ENCODE results near the gene ATP6V0A1.

ATP6V0A1 gene

GRCh38 chr17:42512246-42512645, 53.6 kb downstream of the ATP6V0A1 start:
- TF ChIP-seq TCF4 (CRISPR knock-in tag; IDR thresholded peaks at IDR 0.05; ENCODE audit: borderline replicate concordance) (no peak), CREB5 (CRISPR knock-in tag; IDR thresholded peaks at IDR 0.05; ENCODE audit: low read depth) (no peak), ZNF8 (CRISPR knock-in tag; IDR thresholded peaks at IDR 0.05) (no peak), POU6F1 (CRISPR knock-in tag; IDR thresholded peaks at IDR 0.05; ENCODE audit: borderline replicate concordance, low read depth) (no peak), PPARA (CRISPR knock-in tag; IDR thresholded peaks at IDR 0.05; ENCODE audit: borderline replicate concordance) (no peak), RARB (CRISPR knock-in tag; IDR thresholded peaks at IDR 0.05) (no peak), ZNF565 (CRISPR knock-in tag; conservative IDR thresholded peaks at IDR 0.05; ENCODE audit: low read depth) (no peak), ISL1 (CRISPR knock-in tag; IDR thresholded peaks at IDR 0.05) (no peak), ZFP30 (CRISPR knock-in tag; IDR thresholded peaks at IDR 0.05) (no peak), ZNF70 (CRISPR knock-in tag; IDR thresholded peaks at IDR 0.05) (no peak), ARNTL (CRISPR knock-in tag; IDR thresholded peaks at IDR 0.05; ENCODE audit: borderline replicate concordance, low read depth) (no peak), TSHZ2 (CRISPR knock-in tag; IDR thresholded peaks at IDR 0.05) (no peak), CSRNP3 (CRISPR knock-in tag; IDR thresholded peaks at IDR 0.05) (no peak), CSDC2 (CRISPR knock-in tag; IDR thresholded peaks at IDR 0.05) (no peak), PATZ1 (CRISPR knock-in tag; IDR thresholded peaks at IDR 0.05; ENCODE audit: borderline replicate concordance) (no peak)
- no peak for ATAC-seq

GRCh38 chr17:42512733-42513251, 54.1 kb downstream of the ATP6V0A1 start:
- no peak for ATAC-seq
- no peak for TF ChIP-seq OSR1 (CRISPR knock-in tag; IDR thresholded peaks at IDR 0.05)
- TF ChIP-seq SNAI2 (CRISPR knock-in tag; IDR thresholded peaks at IDR 0.05) = no peak
- TF ChIP-seq ZFP3 (CRISPR knock-in tag; IDR thresholded peaks at IDR 0.05) = no peak
- no peak for TF ChIP-seq CREB5 (CRISPR knock-in tag; IDR thresholded peaks at IDR 0.05; ENCODE audit: low read depth)
- TF ChIP-seq PATZ1 (CRISPR knock-in tag; IDR thresholded peaks at IDR 0.05; ENCODE audit: borderline replicate concordance) = no peak
- TF ChIP-seq TOX (CRISPR knock-in tag; IDR thresholded peaks at IDR 0.05; ENCODE audit: borderline replicate concordance) = no peak
- no peak for TF ChIP-seq GLIS3 (CRISPR knock-in tag; IDR thresholded peaks at IDR 0.05)
- TF ChIP-seq ESRRG (CRISPR knock-in tag; IDR thresholded peaks at IDR 0.05) = no peak
- no peak for TF ChIP-seq ARNTL (CRISPR knock-in tag; IDR thresholded peaks at IDR 0.05; ENCODE audit: borderline replicate concordance, low read depth)
- TF ChIP-seq ZNF70 (CRISPR knock-in tag; IDR thresholded peaks at IDR 0.05) = no peak

Data from SK-N-SH treated with all-trans-retinoic acid at 6 μM for 48 hours (cell line).